K562 (cell line): ENCODE results near the gene RPL3. TPM values are rescaled to one million over a fixed set of nuclear protein-coding genes. Genes with fewer than 3 reads are reported as not detected.
A peak's percentile ranks its signal among the peaks of the same experiment; 100 is the strongest.

Source experiments
- ARID4B ChIP-seq: sonication (generic); formaldehyde crosslinking; IDR thresholded peaks from 2 replicates; pipeline ENCODE4 v1.8.0; 2022; ENCODE audit warnings: mild to moderate bottlenecking, missing genetic modification reagents
- ATF4 ChIP-seq: fragments of 450-650 bp; formaldehyde crosslinking; IDR thresholded peaks from 2 replicates; pipeline ENCODE4 v1.4.0; 2022; ENCODE audit warnings: mild to moderate bottlenecking, moderate library complexity
- CBX1 ChIP-seq: sonication (generic); IDR thresholded peaks from 2 replicates; pipeline ENCODE4 v1.6.1; 2016; ENCODE audit warnings: antibody characterized with exemption, low read depth, mild to moderate bottlenecking
- CEBPZ ChIP-seq: fragments of 150-350 bp; IDR thresholded peaks from 2 replicates; pipeline ENCODE4 v1.6.1; 2014; ENCODE audit warnings: low read depth, mild to moderate bottlenecking, low read length, borderline replicate concordance
- CHCHD3 ChIP-seq: fragments of 250-450 bp; sonication (Bioruptor Pico); IDR thresholded peaks from 2 replicates; pipeline ENCODE4 v2.1.2; 2022; ENCODE audit warnings: mild to moderate bottlenecking
- CHD4 ChIP-seq: fragments of 200-600 bp; sonication (generic); IDR thresholded peaks from 3 replicates; pipeline ENCODE4 v1.6.1; 2012; ENCODE audit warnings: low read depth, mild to moderate bottlenecking, mixed read lengths, low read length, inconsistent platforms; ENCODE audit not compliant: insufficient read depth, insufficient replicate concordance, poor library complexity, severe bottlenecking
- NCOR1 ChIP-seq: fragments of 450-650 bp; IDR thresholded peaks from 2 replicates; pipeline ENCODE4 v1.6.1; 2016; ENCODE audit warnings: mild to moderate bottlenecking, moderate library complexity
- ZBTB33 ChIP-seq: sonication (generic); formaldehyde crosslinking; IDR thresholded peaks from 2 replicates; pipeline ENCODE4 v1.8.1; 2023; ENCODE audit warnings: mild to moderate bottlenecking, missing genetic modification reagents
- ZEB2 ChIP-seq: fragments of 450-650 bp; IDR thresholded peaks from 2 replicates; pipeline ENCODE4 v1.6.1; 2016
- ZNF134 ChIP-seq: fragments of 250-450 bp; sonication (Bioruptor Pico); conservative IDR thresholded peaks from 2 replicates; pipeline ENCODE4 v1.4.0; 2020
- ZNF324 ChIP-seq: fragments of 250-450 bp; sonication (Bioruptor Pico); IDR thresholded peaks from 2 replicates; pipeline ENCODE4 v1.4.0; 2020; ENCODE audit warnings: mild to moderate bottlenecking
- ZNF395 ChIP-seq: fragments of 200-800 bp; sonication (Bioruptor generic); IDR thresholded peaks from 2 replicates; pipeline ENCODE4 v1.6.1; 2017; ENCODE audit warnings: missing genetic modification characterization, missing compliant biosample characterization
- ZNF444 ChIP-seq: fragments of 250-450 bp; sonication (Bioruptor Pico); IDR thresholded peaks from 2 replicates; pipeline ENCODE4 v1.4.0; 2020; ENCODE audit warnings: mild to moderate bottlenecking, moderate library complexity
- ZNF79 ChIP-seq: fragments of 250-450 bp; sonication (Bioruptor Pico); IDR thresholded peaks from 2 replicates; pipeline ENCODE4 v1.4.0; 2020; ENCODE audit warnings: low read depth, mild to moderate bottlenecking, moderate library complexity
- ZZZ3 ChIP-seq: fragments of 450-650 bp; IDR thresholded peaks from 2 replicates; pipeline ENCODE4 v1.6.1; 2016; ENCODE audit warnings: antibody characterized with exemption, mild to moderate bottlenecking, moderate library complexity
- polyA plus RNA-seq, 8 experiments: library from polyadenylated mRNA; depleted of rRNA in 4 of 8; stranded (reverse) in 5 of 8; unstranded in 3 of 8; fragments of >200 nt; fragmentation: Nextera tagmentation in 2 of 8; fragmentation: Illumina TruSeq in 1 of 8; extraction: Ambion mirVana in 2 of 8; extraction: Trizol in 1 of 8; gene quantifications; 2 replicates each; pipeline versions ENCODE4 v1.2.1 to v1.2.3, GENCODE V29; 2011 to 2014; ENCODE audit warnings: inconsistent platforms in 1 of 8, missing spikeins in 1 of 8
- total RNA-seq, 7 experiments: library from RNA; depleted of rRNA in 6 of 7; stranded (reverse); fragments of >200 nt in 6 of 7; fragmentation: Illumina TruSeq in 2 of 7; extraction: Trizol in 2 of 7; gene quantifications; 2 replicates each; pipeline versions ENCODE4 v1.2.1 to v1.2.3, GENCODE V29; 2011 to 2021; ENCODE audit warnings: low replicate concordance in 1 of 7

RPL3 gene
- total and polyA plus RNA-seq, 9 of the 15 experiments (the other 6 are each of a cell fraction or from before 2014, with no cell fraction given) = 1,624 to 4,066 (median 2,565) TPM

GRCh38 chr22:39319284-39320022 is at the start of gene RPL3 (continued):
- no peak for TF ChIP-seq CEBPZ
- TF ChIP-seq ZNF444 = no peak
- 0 out of 2 replicates have a peak, but pooled peaks have one; percentile 18 for TF ChIP-seq ATF4 (CRISPR knock-in tag)
- peak; percentile 98 for TF ChIP-seq ZZZ3
- no peak for TF ChIP-seq ZNF134 (CRISPR knock-in tag)
- no peak for TF ChIP-seq ZBTB33 (CRISPR knock-in tag)
- TF ChIP-seq CBX1 = peak; percentile 88
- TF ChIP-seq CHD4 = no peak
- TF ChIP-seq ARID4B (CRISPR knock-in tag) = no peak
- TF ChIP-seq CHCHD3 (CRISPR knock-in tag) = no peak
- no peak for TF ChIP-seq ZEB2
- TF ChIP-seq ZNF395 (CRISPR knock-in tag) = no peak; the same call in 1 of the 2 replicates
- TF ChIP-seq ZNF324 = no peak
- peak; percentile 67 for TF ChIP-seq NCOR1
- no peak for TF ChIP-seq ZNF79
